ENCODE data around the gene RER1.

DNA sequence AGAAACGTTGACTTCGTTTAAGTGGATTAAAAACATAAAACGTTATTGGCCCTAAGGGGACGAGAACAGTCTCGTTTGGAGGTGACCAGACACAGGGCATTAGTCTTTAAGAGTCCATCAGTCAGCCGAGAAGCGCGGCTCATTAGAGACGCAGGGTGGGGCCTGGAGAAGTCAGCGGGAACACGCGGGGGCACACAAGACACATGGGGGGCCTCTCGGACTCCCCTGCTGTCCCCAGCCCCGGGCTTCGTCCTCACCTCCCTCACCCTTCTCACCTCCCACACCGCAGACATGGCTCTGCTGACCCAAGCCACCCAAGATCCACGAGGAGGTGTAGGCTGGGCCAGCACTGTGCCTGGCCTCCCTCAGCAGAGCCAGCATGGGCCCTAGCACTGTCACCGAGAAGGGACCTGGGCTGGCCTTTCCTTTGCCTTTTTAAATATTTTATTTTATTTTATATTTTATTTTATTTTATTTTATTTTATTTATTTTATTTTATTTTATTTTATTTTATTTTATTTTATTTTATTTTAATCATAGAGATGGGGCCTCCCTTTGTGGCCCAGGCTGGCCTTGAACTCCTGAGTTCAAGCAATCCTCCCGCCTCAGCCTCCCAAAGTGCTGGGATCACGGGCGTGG is 49.1 kb upstream of the RER1 start:
- TF ChIP-seq, protein P1, sequence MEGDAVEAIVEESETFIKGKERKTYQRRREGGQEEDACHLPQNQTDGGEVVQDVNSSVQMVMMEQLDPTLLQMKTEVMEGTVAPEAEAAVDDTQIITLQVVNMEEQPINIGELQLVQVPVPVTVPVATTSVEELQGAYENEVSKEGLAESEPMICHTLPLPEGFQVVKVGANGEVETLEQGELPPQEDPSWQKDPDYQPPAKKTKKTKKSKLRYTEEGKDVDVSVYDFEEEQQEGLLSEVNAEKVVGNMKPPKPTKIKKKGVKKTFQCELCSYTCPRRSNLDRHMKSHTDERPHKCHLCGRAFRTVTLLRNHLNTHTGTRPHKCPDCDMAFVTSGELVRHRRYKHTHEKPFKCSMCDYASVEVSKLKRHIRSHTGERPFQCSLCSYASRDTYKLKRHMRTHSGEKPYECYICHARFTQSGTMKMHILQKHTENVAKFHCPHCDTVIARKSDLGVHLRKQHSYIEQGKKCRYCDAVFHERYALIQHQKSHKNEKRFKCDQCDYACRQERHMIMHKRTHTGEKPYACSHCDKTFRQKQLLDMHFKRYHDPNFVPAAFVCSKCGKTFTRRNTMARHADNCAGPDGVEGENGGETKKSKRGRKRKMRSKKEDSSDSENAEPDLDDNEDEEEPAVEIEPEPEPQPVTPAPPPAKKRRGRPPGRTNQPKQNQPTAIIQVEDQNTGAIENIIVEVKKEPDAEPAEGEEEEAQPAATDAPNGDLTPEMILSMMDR (IDR thresholded peaks at IDR 0.05), result no peak
- TF ChIP-seq POLR2A (IDR thresholded peaks at IDR 0.05), result no peak
